ENCODE measurements around the gene OSBPL2. TPM values are rescaled to one million over a fixed set of nuclear protein-coding genes. Genes with fewer than 3 reads are reported as not detected.

OSBPL2 gene
- total RNA-seq, 2 experiments from 2014 or later: 17.2 to 40.0 TPM

DNA sequence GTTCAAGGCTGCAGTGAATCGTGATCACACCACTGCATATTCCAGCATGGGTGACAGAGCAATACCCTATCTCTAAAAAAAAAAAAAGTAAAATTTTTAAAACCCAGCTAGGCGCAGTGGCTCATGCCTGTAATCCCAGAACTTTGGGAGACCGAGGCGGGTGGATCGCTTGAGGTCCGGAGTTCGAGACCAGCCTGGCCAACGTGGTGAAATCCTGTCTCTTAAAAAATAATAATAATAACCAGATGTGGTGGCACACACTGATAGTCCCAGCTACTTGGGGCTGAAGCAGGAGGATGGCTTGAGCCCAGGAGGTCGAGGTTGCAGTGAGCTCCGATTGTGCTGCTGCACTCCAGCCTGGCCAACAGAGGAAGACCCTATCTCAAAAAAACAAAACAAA, 42.0 kb upstream of the OSBPL2 start:
- ChIA-PET CTCF (ENCODE audit: unreplicated experiment) (no interaction called here), POLR2A (no interaction called here)
- H3K9me2 ChIP-seq (ENCODE audit: insufficient read depth, low read length): no peaks in the 10 kb centered on the region
- intact Hi-C loops (cut with micrococcal nuclease; ENCODE audit: unreplicated experiment): no loop called here
- H2AFZ ChIP-seq (ENCODE audit: low read length): no peak overlapping the region
- DNase-seq (ENCODE audit: low spot score): no peak
- peaks cover 53% of the 10 kb centered on the region for H3K36me3 ChIP-seq (ENCODE audit: insufficient read depth, low read length)
- TF ChIP-seq, protein P1, sequence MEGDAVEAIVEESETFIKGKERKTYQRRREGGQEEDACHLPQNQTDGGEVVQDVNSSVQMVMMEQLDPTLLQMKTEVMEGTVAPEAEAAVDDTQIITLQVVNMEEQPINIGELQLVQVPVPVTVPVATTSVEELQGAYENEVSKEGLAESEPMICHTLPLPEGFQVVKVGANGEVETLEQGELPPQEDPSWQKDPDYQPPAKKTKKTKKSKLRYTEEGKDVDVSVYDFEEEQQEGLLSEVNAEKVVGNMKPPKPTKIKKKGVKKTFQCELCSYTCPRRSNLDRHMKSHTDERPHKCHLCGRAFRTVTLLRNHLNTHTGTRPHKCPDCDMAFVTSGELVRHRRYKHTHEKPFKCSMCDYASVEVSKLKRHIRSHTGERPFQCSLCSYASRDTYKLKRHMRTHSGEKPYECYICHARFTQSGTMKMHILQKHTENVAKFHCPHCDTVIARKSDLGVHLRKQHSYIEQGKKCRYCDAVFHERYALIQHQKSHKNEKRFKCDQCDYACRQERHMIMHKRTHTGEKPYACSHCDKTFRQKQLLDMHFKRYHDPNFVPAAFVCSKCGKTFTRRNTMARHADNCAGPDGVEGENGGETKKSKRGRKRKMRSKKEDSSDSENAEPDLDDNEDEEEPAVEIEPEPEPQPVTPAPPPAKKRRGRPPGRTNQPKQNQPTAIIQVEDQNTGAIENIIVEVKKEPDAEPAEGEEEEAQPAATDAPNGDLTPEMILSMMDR (conservative IDR thresholded peaks at IDR 0.05; ENCODE audit: low read length): no peak
- no peak for TF ChIP-seq EZH2phosphoT487 (IDR thresholded peaks at IDR 0.05; ENCODE audit: borderline replicate concordance, low read depth, low read length)
- H3K9me3 ChIP-seq (ENCODE audit: low read length): no peaks in the 10 kb centered on the region
- H3K4me1 ChIP-seq (ENCODE audit: insufficient read depth, low read length, poor library complexity, severe bottlenecking): peaks cover 19% of the 10 kb centered on the region
- H4K20me1 ChIP-seq (ENCODE audit: insufficient read depth, low read length): no peaks in the 10 kb centered on the region
- no peaks in the 10 kb centered on the region for H3K79me2 ChIP-seq (ENCODE audit: insufficient read depth, low read depth, low read length)
- BruUV-seq (replicated peaks): no TSS peak
- no peak overlapping the region for H3K4me2 ChIP-seq (ENCODE audit: low read length)
- H3K27ac ChIP-seq (ENCODE audit: low read depth, low read length, poor library complexity, severe bottlenecking): no peak overlapping the region
- no peak overlapping the region for H3K4me3 ChIP-seq (ENCODE audit: low read depth, low read length, poor library complexity, severe bottlenecking)

DNA sequence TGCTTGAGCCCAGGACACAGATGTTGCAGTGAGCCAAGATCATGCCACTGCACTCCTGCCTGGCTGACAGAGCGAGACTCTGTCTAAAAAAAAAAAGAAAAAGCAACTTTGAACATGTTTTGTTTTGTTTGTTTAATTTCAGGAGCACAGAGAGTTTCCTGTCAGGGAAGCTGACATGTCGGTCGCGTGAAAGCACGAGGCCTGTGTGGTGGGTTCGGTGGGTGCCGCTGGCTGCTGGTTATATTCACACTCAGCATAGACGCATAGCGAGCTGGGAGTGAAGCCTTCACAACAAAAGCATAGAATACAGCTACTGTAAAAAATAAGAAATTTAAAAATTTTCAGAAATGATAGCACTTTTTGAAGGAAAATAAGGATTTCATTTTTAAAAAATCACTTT, 41.0 kb upstream of the OSBPL2 start:
- peaks cover 28% of the 10 kb centered on the region for H3K4me1 ChIP-seq (ENCODE audit: insufficient read depth, low read length, poor library complexity, severe bottlenecking)
- H3K4me3 ChIP-seq (ENCODE audit: low read depth, low read length, poor library complexity, severe bottlenecking): no peak overlapping the region
- intact Hi-C loops (cut with micrococcal nuclease; ENCODE audit: unreplicated experiment): no loop called here
- DNase-seq (ENCODE audit: low spot score): no peak
- POLR2A ChIA-PET: interaction anchor here (0.5 to 0.6 kb wide), 3 partner anchors 51 to 190 kb away, joined by 3 to 8 read pairs (median 4); no protein-coding TSS in a partner anchor
- H3K27ac ChIP-seq (ENCODE audit: low read depth, low read length, poor library complexity, severe bottlenecking): no peak overlapping the region
- no peaks in the 10 kb centered on the region for H3K9me3 ChIP-seq (ENCODE audit: low read length)
- CTCF ChIA-PET (ENCODE audit: unreplicated experiment): no interaction called here
- no peaks in the 10 kb centered on the region for H3K9me2 ChIP-seq (ENCODE audit: insufficient read depth, low read length)
- H3K36me3 ChIP-seq (ENCODE audit: insufficient read depth, low read length): peaks cover 63% of the 10 kb centered on the region
- H2AFZ ChIP-seq (ENCODE audit: low read length): no peak overlapping the region
- no peaks in the 10 kb centered on the region for H4K20me1 ChIP-seq (ENCODE audit: insufficient read depth, low read length)
- no peak overlapping the region for H3K4me2 ChIP-seq (ENCODE audit: low read length)
- H3K79me2 ChIP-seq (ENCODE audit: insufficient read depth, low read depth, low read length): no peaks in the 10 kb centered on the region
- BruUV-seq (replicated peaks): no TSS peak
- TF ChIP-seq, protein P1 (conservative IDR thresholded peaks at IDR 0.05; ENCODE audit: low read length): no peak
- TF ChIP-seq EZH2phosphoT487 (IDR thresholded peaks at IDR 0.05; ENCODE audit: borderline replicate concordance, low read depth, low read length): no peak

DNA sequence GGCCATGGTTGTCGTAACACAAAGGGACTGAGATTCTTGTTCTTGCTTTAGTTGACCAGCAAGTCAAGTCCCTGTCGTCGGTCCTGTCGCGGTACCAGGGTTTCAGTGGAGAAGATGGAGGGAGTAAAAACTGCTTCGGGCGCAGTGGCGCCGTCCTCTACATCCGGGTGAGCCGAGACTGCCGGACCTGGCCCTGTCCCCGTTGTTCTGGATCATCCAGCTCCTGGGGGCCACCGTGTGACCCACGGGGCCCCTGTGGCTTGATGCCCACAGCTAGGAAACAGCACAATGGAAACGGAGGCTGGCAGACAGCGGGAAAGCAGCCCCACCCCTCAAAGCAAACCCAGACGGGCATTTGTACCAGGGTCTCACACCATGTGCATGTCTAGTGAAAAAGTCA, 40.5 kb upstream of the OSBPL2 start:
- no TSS peak for BruUV-seq (replicated peaks)

More for the DNA sequence above, 40.5 kb upstream of the OSBPL2 start:
- Histone ChIP-seq H3K79me2 (ENCODE audit: insufficient read depth, low read depth, low read length) (no peaks in the 10 kb centered on the region), H4K20me1 (ENCODE audit: insufficient read depth, low read length) (no peaks in the 10 kb centered on the region), H3K9me3 (ENCODE audit: low read length) (no peaks in the 10 kb centered on the region), H3K27ac (ENCODE audit: low read depth, low read length, poor library complexity, severe bottlenecking) (no peak overlapping the region), H2AFZ (ENCODE audit: low read length) (no peak overlapping the region), H3K4me1 (ENCODE audit: insufficient read depth, low read length, poor library complexity, severe bottlenecking) (peaks cover 28% of the 10 kb centered on the region), H3K36me3 (ENCODE audit: insufficient read depth, low read length) (peaks cover 66% of the 10 kb centered on the region), H3K4me3 (ENCODE audit: low read depth, low read length, poor library complexity, severe bottlenecking) (no peak overlapping the region), H3K4me2 (ENCODE audit: low read length) (no peak overlapping the region), H3K9me2 (ENCODE audit: insufficient read depth, low read length) (no peaks in the 10 kb centered on the region)
- POLR2A ChIA-PET: interaction anchor here (0.5 kb wide), 2 partner anchors 50 to 97 kb away, joined by 4 to 8 read pairs; no protein-coding TSS in a partner anchor
- no peak for DNase-seq (ENCODE audit: low spot score)
- CTCF ChIA-PET (ENCODE audit: unreplicated experiment): no interaction called here
- intact Hi-C loops (cut with micrococcal nuclease; ENCODE audit: unreplicated experiment): no loop called here
- TF ChIP-seq, protein P1 (conservative IDR thresholded peaks at IDR 0.05; ENCODE audit: low read length): no peak
- no peak for TF ChIP-seq EZH2phosphoT487 (IDR thresholded peaks at IDR 0.05; ENCODE audit: borderline replicate concordance, low read depth, low read length)

Data from OCI-LY7 (cell line).